Ovary (tissue), 9 donors: ENCODE results near the gene CYB5R3. TPM values are rescaled to one million over a fixed set of nuclear protein-coding genes. Genes with fewer than 3 reads are reported as not detected.
A peak's percentile ranks its signal among the peaks of the same experiment; 100 is the strongest.

Experiments used
- DNase-seq, 5 donors: peaks; one replicate each; pipeline ENCODE4 v3.0.0-alpha.2; 2019 to 2020
- H3K27ac ChIP-seq, 2 donors: fragments of 200-600 bp; one replicate each; pipeline versions ENCODE4 v1.5.1 to v1.8.0; 2019 to 2022
- H3K27me3 ChIP-seq: fragments of 200-600 bp; one replicate; pipeline ENCODE4 v1.8.0; 2022
- H3K36me3 ChIP-seq: fragments of 200-600 bp; sonication (generic); one replicate; pipeline ENCODE4 v1.5.1; 2019
- H3K4me1 ChIP-seq: one replicate; pipeline ENCODE4 v1.8.1; 2013; ENCODE audit warnings: mild to moderate bottlenecking, moderate library complexity; ENCODE audit not compliant: insufficient read depth
- H3K4me3 ChIP-seq: fragments of 200-600 bp; sonication (generic); one replicate; pipeline ENCODE4 v1.5.1; 2017
- H3K9me3 ChIP-seq, 2 donors: fragments of 200-600 bp in 1 of 2; sonication (generic) in 1 of 2; one replicate each; pipeline versions ENCODE4 v1.5.1 to v1.8.1; 2013 to 2019; ENCODE audit warnings: mild to moderate bottlenecking in 1 of 2, moderate library complexity in 1 of 2
- CTCF ChIP-seq, 3 donors: fragments of 450-650 bp in 2 of 3; fragments of 200-600 bp in 1 of 3; IDR thresholded peaks; one replicate each; pipeline versions ENCODE4 v1.5.1 to v1.8.0; 2016 to 2022; ENCODE audit warnings: antibody characterized with exemption in 3 of 3, mild to moderate bottlenecking in 1 of 3
- EP300 ChIP-seq: sonication (generic); formaldehyde crosslinking; IDR thresholded peaks from one replicate; pipeline ENCODE4 v1.6.1; 2017; ENCODE audit warnings: antibody characterized with exemption
- POLR2A ChIP-seq: fragments of 450-650 bp; IDR thresholded peaks from one replicate; pipeline ENCODE4 v1.6.1; 2017; ENCODE audit warnings: antibody characterized with exemption, mild to moderate bottlenecking, moderate library complexity
- WGBS, 3 donors: extraction: QIAGEN DNeasy Blood & Tissue Kit in 1 of 3; methylation state at CpG; one replicate each; pipeline versions ENCODE4 v1.1.5 to v1.1.7; 2013 to 2017; 5-methylcytosine and 5-hydroxymethylcytosine counted together
- intact Hi-C, 4 donors: fragments of 100-400 bp; cut with DNase I; formaldehyde crosslinking; loops; one replicate each; pipeline versions ENCODE4 v1.11.0 to v1.15.1; 2022 to 2023
- polyA plus RNA-seq, 2 donors: library from polyadenylated mRNA; stranded (reverse); fragments of 200-250 nt in 1 of 2; fragments of 350-450 nt in 1 of 2; fragmentation: Illumina TruSeq in 1 of 2; extraction: RNeasy Lipid Tissue Mini Kit (QIAGEN cat#74804) in 1 of 2; gene quantifications; one replicate each; pipeline ENCODE4 v1.2.3, GENCODE V29; 2013 to 2014
- total RNA-seq, 7 donors: library from RNA; depleted of rRNA in 2 of 7; stranded (reverse); fragments of >200 nt in 2 of 7; fragmentation: NEBNext Ultra II Directional in 3 of 7; extraction: Animal tissue kit (Norgen Biotek cat#: 25700) in 3 of 7; gene quantifications; one replicate each; pipeline versions ENCODE4 v1.1.0 to v1.2.4, GENCODE V29; 2016 to 2023
- donor health status: DM: no; HTN: no; CAD: no; lungs with moderate emphysema.
- donor health status: DM: no; HTN: no; CAD: no.
- donor health status: Bipolar disorder and iron deficiency.
- donor health status: DM: yes; HTN: yes; CAD: no.
- donor health status: DM: no; HTN: no; CAD: no.
- donor health status: DM: yes; HTN: yes; CAD: no.

CYB5R3 gene
- total and polyA plus RNA-seq, 9 donors = 56.9 to 279 (median 228) TPM

- Histone ChIP-seq H3K27ac (no peak overlapping the region), H3K9me3 (no peaks in the 10 kb centered on the region), H3K4me1 (no peaks in the 10 kb centered on the region), H3K27me3 (no peaks in the 10 kb centered on the region), H3K36me3 (no peaks in the 10 kb centered on the region), H3K4me3 (no peak overlapping the region)
- TF ChIP-seq POLR2A = no peak
- no peak for DNase-seq
- 83 to 93% (median 88%) methylated on average over 4 of the region's 4 CpGs for WGBS, 3 donors
- intact Hi-C loops = no loop called here
These were observed 4.8 kb upstream of the CYB5R3 start for GRCh38 chr22:42653999-42654398.

GRCh38 chr22:42651134-42651533 is 1.9 kb upstream of the CYB5R3 start:
- DNase-seq = no peak
- no peaks in the 10 kb centered on the region for H3K36me3 ChIP-seq
- H3K27me3 ChIP-seq = no peaks in the 10 kb centered on the region
- intact Hi-C loops = no loop called here
- TF ChIP-seq CTCF (IDR thresholded peaks at IDR 0.05) (no peak), POLR2A (no peak), EP300 (no peak)
- no peak overlapping the region for H3K4me3 ChIP-seq
- H3K9me3 ChIP-seq = no peaks in the 10 kb centered on the region
- 74 to 81% (median 76%) methylated on average over 7 of the region's 7 CpGs for WGBS, 3 donors
- H3K4me1 ChIP-seq = peaks cover 19% of the 10 kb centered on the region
- H3K27ac ChIP-seq = no peak overlapping the region

- Histone ChIP-seq H3K4me1 (peaks cover 38% of the 10 kb centered on the region), H3K27ac (peak overlapping the region; percentile 93 to 99)
These were observed 585 bp downstream of the CYB5R3 start for GRCh38 chr22:42648368-42649245.

GRCh38 chr22:42648017-42648367 is 1.2 kb downstream of the CYB5R3 start:
- Histone ChIP-seq H3K36me3 (no peaks in the 10 kb centered on the region), H3K9me3 (no peaks in the 10 kb centered on the region), H3K27ac (peak overlapping the region; percentile 35 to 93), H3K27me3 (no peaks in the 10 kb centered on the region), H3K4me1 (peaks cover 43% of the 10 kb centered on the region), H3K4me3 (peak overlapping the region; percentile 93)
- intact Hi-C loops = no loop called here
- DNase-seq = no peak
- WGBS, 3 donors = 58 to 65% (median 59%) methylated on average over 2 to 4 of the region's 4 CpGs
- TF ChIP-seq EP300 (no peak), CTCF (IDR thresholded peaks at IDR 0.05) (no peak), POLR2A (no peak)

More at GRCh38 chr22:42648368-42649245, 585 bp downstream of the CYB5R3 start:
- no peaks in the 10 kb centered on the region for H3K36me3 ChIP-seq
- TF ChIP-seq CTCF (IDR thresholded peaks at IDR 0.05) = no peak
- no peak for TF ChIP-seq EP300
- no peak for TF ChIP-seq POLR2A
- H3K4me3 ChIP-seq = peak overlapping the region; percentile 93
- no peaks in the 10 kb centered on the region for H3K9me3 ChIP-seq
- no peaks in the 10 kb centered on the region for H3K27me3 ChIP-seq
- 3 to 4% (median 3%) methylated on average over 30 to 49 of the region's 49 CpGs for WGBS, 3 donors
- peak in 4 of 5 donors; percentile 46 to 62 (median 56) for DNase-seq
- intact Hi-C loops = no loop called here
